Heart left ventricle (tissue), 16 donors: ENCODE data around the gene PLK3. TPM values are rescaled to one million over a fixed set of nuclear protein-coding genes. Genes with fewer than 3 reads are reported as not detected.
"Not testable (repeated sequence)": the region's sequence is repeated elsewhere in the genome, so short reads cannot be mapped to it uniquely, and the experiment has no call there.

Experiments used
- ATAC-seq, 4 donors: fragments of 200-7000 bp; cut with Tn5 transposase; one replicate each; pipeline ENCODE4 v1.9.1; 2020 to 2022; ENCODE audit warnings: moderate library complexity in 4 of 4, mild to moderate bottlenecking in 3 of 4, moderate number of reproducible peaks in 1 of 4
- DNase-seq, 5 donors: peaks; one replicate each; pipeline ENCODE4 v3.0.0-alpha.2; 2020
- H3K27ac ChIP-seq, 12 donors: fragments of 200-600 bp; sonication (generic) in 4 of 12; one replicate each; pipeline versions ENCODE4 v1.5.0 to v1.8.0; 2016 to 2022; ENCODE audit warnings: mild to moderate bottlenecking in 2 of 12
- H3K27me3 ChIP-seq, 9 donors: fragments of 200-600 bp; sonication (generic) in 2 of 9; one replicate each; pipeline versions ENCODE4 v1.5.1 to v1.8.0; 2016 to 2022; ENCODE audit warnings: mild to moderate bottlenecking in 3 of 9
- H3K36me3 ChIP-seq, 9 donors: fragments of 200-600 bp; sonication (generic) in 2 of 9; one replicate each; pipeline versions ENCODE4 v1.5.0 to v1.8.0; 2018 to 2022; ENCODE audit warnings: mild to moderate bottlenecking in 2 of 9
- H3K4me1 ChIP-seq, 12 donors: fragments of 200-600 bp; sonication (generic) in 4 of 12; one replicate each; pipeline versions ENCODE4 v1.5.0 to v1.8.0; 2016 to 2022; ENCODE audit warnings: mild to moderate bottlenecking in 3 of 12
- H3K4me3 ChIP-seq, 12 donors: fragments of 200-600 bp; sonication (generic) in 4 of 12; one replicate each; pipeline versions ENCODE4 v1.5.0 to v1.8.0; 2017 to 2022; ENCODE audit warnings: mild to moderate bottlenecking in 9 of 12, moderate library complexity in 4 of 12
- H3K9me3 ChIP-seq, 12 donors: fragments of 200-600 bp; sonication (generic) in 4 of 12; one replicate each; pipeline versions ENCODE4 v1.5.0 to v1.8.0; 2016 to 2022; ENCODE audit warnings: mild to moderate bottlenecking in 1 of 12
- CTCF ChIP-seq, 12 donors: fragments of 200-600 bp; sonication (generic) in 4 of 12; IDR thresholded peaks; one replicate each; pipeline versions ENCODE4 v1.5.0 to v1.8.0; 2018 to 2022; ENCODE audit warnings: antibody characterized with exemption in 12 of 12, mild to moderate bottlenecking in 5 of 12
- POLR2A ChIP-seq, 2 donors: fragments of 450-650 bp; IDR thresholded peaks; one replicate each; pipeline ENCODE4 v1.6.1; 2017; ENCODE audit warnings: antibody characterized with exemption in 2 of 2, mild to moderate bottlenecking in 2 of 2, moderate library complexity in 2 of 2
- WGBS, 4 donors: extraction: QIAGEN DNeasy Blood & Tissue Kit in 2 of 4; methylation state at CpG; one replicate each; pipeline versions ENCODE4 v1.1.5 to v1.1.7; 2013 to 2018; 5-methylcytosine and 5-hydroxymethylcytosine counted together
- intact Hi-C, 10 donors: fragments of 100-400 bp; cut with DNase I; formaldehyde crosslinking; loops; one replicate each; pipeline versions ENCODE4 v1.11.1 to v1.14.2; 2022
- polyA plus RNA-seq, 2 donors: library from polyadenylated mRNA; stranded (reverse); fragments of 200-250 nt; gene quantifications; one replicate each; pipeline ENCODE4 v1.2.3, GENCODE V29; 2013
- total RNA-seq, 9 donors: library from RNA; depleted of rRNA in 2 of 9; stranded (reverse); fragments of >200 nt in 2 of 9; fragmentation: NEBNext Ultra II Directional in 3 of 9; extraction: Animal tissue kit (Norgen Biotek cat#: 25700) in 3 of 9; gene quantifications; one replicate each; pipeline versions ENCODE4 v1.1.0 to v1.2.4, GENCODE V29; 2016 to 2023
- donor health status: ischemic (EF 13 %, LVEDD 7.1; RV severe dilation, severe dysfunction).
- donor health status: healthy with polysubstance abuse.
- donor health status: DM: no; HTN: yes; CAD: no.
- donor health status: DM: no; HTN: no; CAD: no.
- donor health status: ischemic (EF 25% LVEDD 6.9; RV normal size, moderate dysfunction).
- donor health status: ischemic (EF 25% LVEDD 5.7; RV mildly dilated, moderate dysfunction).
- donor health status: healthy.
- donor health status: DM: yes; HTN: yes; CAD: no.
- donor health status: ischemic (EF 35%, LVEDD 5.7; RV mildly dilated, moderate dysfunction).
- donor health status: nonischemic (EF 11% LVEDD 7.7; RV severe dilation, severe dysfunction).
- donor health status: DM: yes; HTN: yes; CAD: no.
- donor health status: PGD.
- donor health status: ischemic (EF 29% LVEDD 5.4; RV normal size, mild dysfunction).
- donor health status: nonischemic (EF 23%, LVEDD 6.1; RV moderate dilation, normal function).

PLK3 gene
- total and polyA plus RNA-seq, 11 donors, result 4.5 to 17.9 (median 6.6) TPM

GRCh38 chr1:44812822-44813543 lies 12.8 kb downstream of the PLK3 start:
- peak overlapping the region; percentile 7 to 90 (median 88) for H3K27ac ChIP-seq
- peak in 2 of 5 donors; percentile 44 to 68 for DNase-seq
- H3K9me3 ChIP-seq, result no peaks in the 10 kb centered on the region
- WGBS, 4 donors, result 53 to 71% (median 61%) methylated on average over 32 to 48 of the region's 48 CpGs
- H3K27me3 ChIP-seq, result no peaks in the 10 kb centered on the region
- intact Hi-C loops, result loop anchor here in 1 of 10 donors (10.0 kb wide), 1 partner anchor 78 kb away; the partner anchor contains the start of genes KIF2C and RNU5D-1
- ATAC-seq, result peak in 1 of 4 donors; percentile 2
- TF ChIP-seq CTCF (IDR thresholded peaks at IDR 0.05) (no peak), POLR2A (IDR thresholded peaks at IDR 0.05) (no peak)
- H3K36me3 ChIP-seq, result peaks cover 0 to 18% (median 5%) of the 10 kb centered on the region in 9 donors
- H3K4me3 ChIP-seq, result peak overlapping the region; percentile 6 to 66 (median 55)
- peaks cover 0 to 66% (median 51%) of the 10 kb centered on the region in 12 donors for H3K4me1 ChIP-seq

- 86 to 97% (median 91%) methylated on average over 9 of the region's 9 CpGs for WGBS, 4 donors
- not testable (repeated sequence) for H3K27me3 ChIP-seq, H3K9me3 ChIP-seq, H3K4me3 ChIP-seq, H3K27ac ChIP-seq, ATAC-seq
- peak in 2 of 5 donors; percentile 2 to 20 for DNase-seq
- intact Hi-C loops, result loop anchor here in 1 of 10 donors (10.0 kb wide), 1 partner anchor 81 kb away; the partner anchor contains the start of genes KIF2C and RNU5D-1
- Histone ChIP-seq H3K4me1 (peaks cover 0 to 64% (median 38%) of the 10 kb centered on the region in 12 donors), H3K36me3 (peaks cover 0 to 18% (median 5%) of the 10 kb centered on the region in 9 donors)
Measured at GRCh38 chr1:44815926-44816325, 15.7 kb downstream of the PLK3 start.

GRCh38 chr1:44817307-44817706 lies 17.1 kb downstream of the PLK3 start:
- Histone ChIP-seq H3K27ac (no peak overlapping the region), H3K4me3 (no peak overlapping the region), H3K36me3 (peaks cover 0 to 18% (median 5%) of the 10 kb centered on the region in 9 donors), H3K4me1 (peaks cover 0 to 53% (median 27%) of the 10 kb centered on the region in 12 donors), H3K27me3 (no peaks in the 10 kb centered on the region), H3K9me3 (no peaks in the 10 kb centered on the region)
- DNase-seq (no peak), ATAC-seq (no peak)
- TF ChIP-seq CTCF (IDR thresholded peaks at IDR 0.05) (no peak), POLR2A (IDR thresholded peaks at IDR 0.05) (no peak)
- 78 to 84% (median 81%) methylated on average over 2 of the region's 2 CpGs for WGBS, 4 donors
- intact Hi-C loops, result loop anchor here in 1 of 10 donors (10.0 kb wide), 1 partner anchor 83 kb away; the partner anchor contains the start of genes KIF2C and RNU5D-1

- Histone ChIP-seq H3K4me3 (peak overlapping the region in 1 of 12 donors; percentile 73), H3K27ac (peak overlapping the region in 3 of 12 donors; percentile 90 to 99 (median 92)), H3K27me3 (no peaks in the 10 kb centered on the region), H3K9me3 (no peaks in the 10 kb centered on the region), H3K36me3 (peaks cover 0 to 18% (median 5%) of the 10 kb centered on the region in 9 donors), H3K4me1 (peaks cover 0 to 48% (median 25%) of the 10 kb centered on the region in 12 donors)
- ATAC-seq (no peak), DNase-seq (peak in 3 of 5 donors; percentile 9 to 23 (median 16))
- WGBS, 4 donors, result 95 to 96% (median 95%) methylated on average over 11 of the region's 11 CpGs
- no peak for TF ChIP-seq CTCF (IDR thresholded peaks at IDR 0.05)
- TF ChIP-seq POLR2A (IDR thresholded peaks at IDR 0.05), result no peak
- intact Hi-C loops, result loop anchor here in 1 of 10 donors (10.0 kb wide), 1 partner anchor 83 kb away; the partner anchor contains the start of genes KIF2C and RNU5D-1
Measured at GRCh38 chr1:44817771-44818495, 17.8 kb downstream of the PLK3 start.
